CD14-positive monocyte (primary cell): ENCODE data around the gene IGFBP7. TPM values are rescaled to one million over a fixed set of nuclear protein-coding genes. Genes with fewer than 3 reads are reported as not detected.

Experiments used
- DNase-seq, 3 donors: peaks; one replicate each; pipeline ENCODE4 v3.0.0-alpha.2; 2011 to 2022
- H2AFZ ChIP-seq: 2 replicates; pipeline ENCODE4 v1.6.0; 2012; ENCODE audit warnings: mild to moderate bottlenecking, low read depth, low read length, inconsistent platforms; ENCODE audit not compliant: insufficient read depth, poor library complexity, severe bottlenecking
- H3K27ac ChIP-seq, 2 donors: 1 replicate in 1 of 2; 2 replicates in 1 of 2; pipeline ENCODE4 v1.5.1; 2012 to 2013; ENCODE audit warnings: low read length in 2 of 2, control low read depth in 1 of 2, inconsistent platforms in 1 of 2, low read depth in 1 of 2, mild to moderate bottlenecking in 1 of 2
- H3K27me3 ChIP-seq, 2 donors: one replicate each; pipeline versions ENCODE4 v1.6.0 to v1.6.1; 2011 to 2013; ENCODE audit warnings: low read length in 2 of 2; ENCODE audit not compliant: control insufficient read depth in 2 of 2, insufficient read depth in 2 of 2
- H3K36me3 ChIP-seq, 2 donors: replicated peaks in 1 of 2; 1 replicate in 1 of 2; 2 replicates in 1 of 2; pipeline versions ENCODE4 v1.5.1 to v1.6.1; 2012 to 2013; ENCODE audit warnings: low read length in 2 of 2, control low read depth in 1 of 2, inconsistent platforms in 1 of 2, mild to moderate bottlenecking in 1 of 2; ENCODE audit not compliant: insufficient read depth in 2 of 2, control insufficient read depth in 1 of 2
- H3K4me1 ChIP-seq, 2 donors: 1 replicate in 1 of 2; 2 replicates in 1 of 2; pipeline versions ENCODE4 v1.5.1 to v1.6.1; 2012 to 2013; ENCODE audit warnings: low read length in 2 of 2, control low read depth in 1 of 2, inconsistent platforms in 1 of 2, mild to moderate bottlenecking in 1 of 2, moderate library complexity in 1 of 2; ENCODE audit not compliant: insufficient read depth in 2 of 2, control insufficient read depth in 1 of 2
- H3K4me2 ChIP-seq: replicated peaks from 2 replicates; pipeline ENCODE3; 2012; ENCODE audit warnings: low read length, moderate library complexity, mild to moderate bottlenecking; ENCODE audit not compliant: poor library complexity, severe bottlenecking; ENCODE audit errors: extremely low read depth
- H3K4me3 ChIP-seq, 3 experiments: fragments of 200-600 bp in 1 of 3; sonication (generic) in 1 of 3; replicated peaks in 1 of 3; 1 replicate in 2 of 3; 2 replicates in 1 of 3; pipeline ENCODE4 v1.5.1; 2011 to 2013; ENCODE audit warnings: low read length in 3 of 3, mild to moderate bottlenecking in 3 of 3, control low read depth in 2 of 3, low read depth in 2 of 3, inconsistent platforms in 1 of 3, moderate library complexity in 1 of 3
- H3K79me2 ChIP-seq: 2 replicates; pipeline ENCODE4 v1.6.0; 2012; ENCODE audit warnings: mild to moderate bottlenecking, control low read depth, inconsistent platforms, low read length, moderate library complexity; ENCODE audit not compliant: insufficient read depth
- H3K9ac ChIP-seq: 2 replicates; pipeline ENCODE4 v1.6.0; 2017; ENCODE audit warnings: low read length, mild to moderate bottlenecking; ENCODE audit not compliant: insufficient read depth, poor library complexity, severe bottlenecking
- H3K9me3 ChIP-seq, 2 donors: replicated peaks in 1 of 2; 1 replicate in 1 of 2; 2 replicates in 1 of 2; pipeline versions ENCODE4 v1.5.1 to v1.6.1; 2012 to 2013; ENCODE audit warnings: low read length in 2 of 2, control low read depth in 1 of 2; ENCODE audit not compliant: control insufficient read depth in 1 of 2, insufficient read depth in 1 of 2
- H4K20me1 ChIP-seq: 2 replicates; pipeline ENCODE4 v1.6.0; 2012; ENCODE audit warnings: mild to moderate bottlenecking, low read length, control low read depth, moderate library complexity; ENCODE audit not compliant: insufficient read depth
- H3K27ac Mint-ChIP-seq, 7 donors: one replicate each; pipeline ENCODE4 v1.8.0; 2020; ENCODE audit warnings: mild to moderate bottlenecking in 7 of 7, mixed read lengths in 7 of 7, moderate library complexity in 6 of 7, inconsistent platforms in 2 of 7
- H3K27me3 Mint-ChIP-seq, 3 donors: one replicate each; pipeline ENCODE4 v1.8.0; 2021 to 2022; ENCODE audit warnings: low read depth in 3 of 3, mild to moderate bottlenecking in 3 of 3, mixed read lengths in 3 of 3, moderate library complexity in 3 of 3, inconsistent platforms in 1 of 3
- H3K36me3 Mint-ChIP-seq, 2 donors: one replicate each; pipeline ENCODE4 v1.8.0; 2020; ENCODE audit warnings: mixed read lengths in 2 of 2, inconsistent platforms in 1 of 2, mild to moderate bottlenecking in 1 of 2
- H3K4me1 Mint-ChIP-seq: one replicate; pipeline ENCODE4 v1.8.0; 2020; ENCODE audit warnings: mild to moderate bottlenecking, mixed read lengths
- H3K4me3 Mint-ChIP-seq, 2 donors: one replicate each; pipeline ENCODE4 v1.8.0; 2020; ENCODE audit warnings: mild to moderate bottlenecking in 2 of 2, mixed read lengths in 2 of 2, moderate library complexity in 1 of 2
- H3K9me3 Mint-ChIP-seq, 7 donors: one replicate each; pipeline ENCODE4 v1.8.0; 2020 to 2022; ENCODE audit warnings: mixed read lengths in 7 of 7, mild to moderate bottlenecking in 6 of 7, moderate library complexity in 6 of 7, inconsistent platforms in 2 of 7
- CTCF ChIP-seq: fragments of 200-600 bp; IDR thresholded peaks from one replicate; pipeline ENCODE4 v1.8.0; 2022; ENCODE audit warnings: antibody characterized with exemption, mild to moderate bottlenecking
- WGBS: methylation state at CpG from one replicate; pipeline ENCODE4 v1.1.5; 2013; ENCODE audit warnings: missing lambda C conversion rate; ENCODE audit not compliant: insufficient coverage; 5-methylcytosine and 5-hydroxymethylcytosine counted together
- intact Hi-C, 2 donors: fragments of 100-400 bp; cut with micrococcal nuclease; formaldehyde crosslinking; loops; one replicate each; pipeline versions ENCODE4 v1.15.0 to v1.15.1; 2023
- polyA plus RNA-seq, 3 donors: library from polyadenylated mRNA; depleted of rRNA in 1 of 3; unstranded in 2 of 3; stranded (reverse) in 1 of 3; fragments of 300-500 nt in 2 of 3; fragments of >200 nt in 1 of 3; fragmentation: Illumina TruSeq in 2 of 3; gene quantifications; 1 replicate in 2 of 3; 2 replicates in 1 of 3; pipeline ENCODE4 v1.2.3, GENCODE V29; 2012 to 2021

IGFBP7 gene
- polyA plus RNA-seq, 3 donors = 23.1 to 53.1 (median 46.9) TPM

- peak overlapping the region in 1 of 7 donors; percentile 7 for H3K27ac Mint-ChIP-seq
- Histone ChIP-seq H3K79me2 (no peaks in the 10 kb centered on the region), H3K27ac (no peak overlapping the region), H3K4me1 (peaks cover 8 to 10% of the 10 kb centered on the region in 2 donors), H3K9ac (no peak overlapping the region), H3K4me2 (no peak overlapping the region), H3K27me3 (no peaks in the 10 kb centered on the region), H3K9me3 (no peaks in the 10 kb centered on the region), H4K20me1 (no peaks in the 10 kb centered on the region), H3K4me3 (no peak overlapping the region), H2AFZ (no peak overlapping the region), H3K36me3 (no peaks in the 10 kb centered on the region)
- H3K27me3 Mint-ChIP-seq = peaks cover 0 to 4% (median 0%) of the 10 kb centered on the region in 3 donors
- H3K36me3 Mint-ChIP-seq = no peaks in the 10 kb centered on the region
- no peak for DNase-seq
- H3K4me1 Mint-ChIP-seq = peaks cover 20% of the 10 kb centered on the region
- WGBS = 94% methylated on average over 5 of the region's 8 CpGs
- intact Hi-C loops = no loop called here
- no peak overlapping the region for H3K4me3 Mint-ChIP-seq
- no peak for TF ChIP-seq CTCF
- H3K9me3 Mint-ChIP-seq = peaks cover 0 to 4% (median 2%) of the 10 kb centered on the region in 7 donors
These were observed 47.5 kb upstream of the IGFBP7 start for GRCh38 chr4:57157596-57158137.

GRCh38 chr4:57156242-57156990, 46.2 kb upstream of the IGFBP7 start:
- Histone ChIP-seq H3K4me3 (no peak overlapping the region), H3K79me2 (no peaks in the 10 kb centered on the region), H3K36me3 (no peaks in the 10 kb centered on the region), H3K9me3 (no peaks in the 10 kb centered on the region), H2AFZ (no peak overlapping the region), H3K9ac (no peak overlapping the region), H3K27ac (no peak overlapping the region), H3K27me3 (no peaks in the 10 kb centered on the region), H3K4me1 (peaks cover 8 to 10% of the 10 kb centered on the region in 2 donors), H4K20me1 (no peaks in the 10 kb centered on the region), H3K4me2 (no peak overlapping the region)
- WGBS = no CpG with 5 or more reads among the region's 7 CpGs
- no peak for TF ChIP-seq CTCF
- H3K27ac Mint-ChIP-seq = no peak overlapping the region
- peaks cover 0 to 4% (median 2%) of the 10 kb centered on the region in 7 donors for H3K9me3 Mint-ChIP-seq
- no peak overlapping the region for H3K4me3 Mint-ChIP-seq
- H3K36me3 Mint-ChIP-seq = no peaks in the 10 kb centered on the region
- peaks cover 0 to 4% (median 0%) of the 10 kb centered on the region in 3 donors for H3K27me3 Mint-ChIP-seq
- peaks cover 20% of the 10 kb centered on the region for H3K4me1 Mint-ChIP-seq
- no peak for DNase-seq
- intact Hi-C loops = no loop called here
